Neural progenitor cell (in vitro differentiated cells): ENCODE data around the gene CRACR2A.

Experiments used
- CTCF ChIP-seq: fragments of 200-600 bp; sonication (generic); IDR thresholded peaks from 2 replicates; pipeline ENCODE4 v1.5.1; 2017; ENCODE audit warnings: antibody characterized with exemption, mild to moderate bottlenecking
- EZH2 ChIP-seq: fragments of 200-600 bp; sonication (generic); IDR thresholded peaks from 2 replicates; pipeline ENCODE4 v1.6.1; 2017; ENCODE audit warnings: antibody characterized with exemption, mild to moderate bottlenecking, moderate library complexity

- TF ChIP-seq CTCF = no peak
- no peak for TF ChIP-seq EZH2
Observed at GRCh38 chr12:3571724-3572123, 181.2 kb downstream of the CRACR2A start.
